ENCODE results near the gene SAMD4A. TPM values are rescaled to one million over a fixed set of nuclear protein-coding genes. Genes with fewer than 3 reads are reported as not detected.

The SAMD4A gene
- total RNA-seq (2021) (18.3 and 20.7 TPM in 2 replicates), Bru-seq, nascent RNA (percentile 82 among the genes with signal in this experiment), BruChase-seq, experiment 1, labeled RNA remaining after a 2-hour chase (percentile 98 among the genes with signal in this experiment), BruChase-seq, experiment 2, labeled RNA remaining after a 6-hour chase (percentile 89 among the genes with signal in this experiment)
- long read RNA-seq, partial matches to known transcripts, result 0 of 4 reads
- long read RNA-seq, other reads (novel, unspliced or antisense), result 4 of 4 reads

- Histone ChIP-seq H3K4me2 (peak within 1 kb of the TSS; percentile 84), H3K27me3 (ENCODE audit: insufficient read depth, low read depth) (no peaks in the 10 kb centered on the region), H3K27ac (peak within 1 kb of the TSS; percentile 71), H2AFZ (peak within 1 kb of the TSS; percentile 86), H4K20me1 (ENCODE audit: insufficient read depth) (no peaks in the 10 kb centered on the region; the same call in 1 of the 2 replicates), H3K79me2 (ENCODE audit: low read depth) (peaks cover 30% of the 10 kb centered on the region), H3F3A (ENCODE audit: insufficient read depth, low read depth) (peaks cover 31% of the 10 kb centered on the region), H3K4me3 (peak within 1 kb of the TSS; percentile 78), H3K9me2 (ENCODE audit: insufficient read depth) (no peaks in the 10 kb centered on the region), H3K36me3 (ENCODE audit: low read depth) (peaks cover 5% of the 10 kb centered on the region), H3K4me1 (replicated peaks; ENCODE audit: insufficient read depth) (peaks cover 39% of the 10 kb centered on the region), H3K9me3 (ENCODE audit: insufficient read depth, low read depth) (no peaks in the 10 kb centered on the region)
- TF ChIP-seq EZH2 (IDR thresholded peaks at IDR 0.05; ENCODE audit: low read depth), result no peak
- TF ChIP-seq, protein P1, sequence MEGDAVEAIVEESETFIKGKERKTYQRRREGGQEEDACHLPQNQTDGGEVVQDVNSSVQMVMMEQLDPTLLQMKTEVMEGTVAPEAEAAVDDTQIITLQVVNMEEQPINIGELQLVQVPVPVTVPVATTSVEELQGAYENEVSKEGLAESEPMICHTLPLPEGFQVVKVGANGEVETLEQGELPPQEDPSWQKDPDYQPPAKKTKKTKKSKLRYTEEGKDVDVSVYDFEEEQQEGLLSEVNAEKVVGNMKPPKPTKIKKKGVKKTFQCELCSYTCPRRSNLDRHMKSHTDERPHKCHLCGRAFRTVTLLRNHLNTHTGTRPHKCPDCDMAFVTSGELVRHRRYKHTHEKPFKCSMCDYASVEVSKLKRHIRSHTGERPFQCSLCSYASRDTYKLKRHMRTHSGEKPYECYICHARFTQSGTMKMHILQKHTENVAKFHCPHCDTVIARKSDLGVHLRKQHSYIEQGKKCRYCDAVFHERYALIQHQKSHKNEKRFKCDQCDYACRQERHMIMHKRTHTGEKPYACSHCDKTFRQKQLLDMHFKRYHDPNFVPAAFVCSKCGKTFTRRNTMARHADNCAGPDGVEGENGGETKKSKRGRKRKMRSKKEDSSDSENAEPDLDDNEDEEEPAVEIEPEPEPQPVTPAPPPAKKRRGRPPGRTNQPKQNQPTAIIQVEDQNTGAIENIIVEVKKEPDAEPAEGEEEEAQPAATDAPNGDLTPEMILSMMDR (conservative IDR thresholded peaks at IDR 0.05), result peak; percentile 29; the same call in 1 of the 2 replicates
- ChIA-PET POLR2A (ENCODE audit: unreplicated experiment) (interaction anchor here (0.6 to 1.2 kb wide), 13 partner anchors 25 to 1020 kb away, joined by 3 to 17 read pairs (median 5); no protein-coding TSS in a partner anchor), CTCF (interaction anchor here (0.6 to 2.0 kb wide), 9 partner anchors 44 to 1027 kb away, joined by 3 to 14 read pairs (median 4); partner anchors contain the start of gene CGRRF1)
- DNase-seq, result peak; percentile 74 to 81
- intact Hi-C loops (cut with micrococcal nuclease; ENCODE audit: unreplicated experiment), result loop anchor here (1.0 to 5.0 kb wide), 2 partner anchors 327 to 861 kb away; no protein-coding TSS in a partner anchor
- TSS peak; percentile 40 for BruUV-seq (replicated peaks)
These were observed at the start of gene SAMD4A for GRCh38 chr14:54566410-54567223. SAMD4A (plus strand) TSS chr14:54567128; CDS start chr14:54567917, 789 bp downstream.

DNA sequence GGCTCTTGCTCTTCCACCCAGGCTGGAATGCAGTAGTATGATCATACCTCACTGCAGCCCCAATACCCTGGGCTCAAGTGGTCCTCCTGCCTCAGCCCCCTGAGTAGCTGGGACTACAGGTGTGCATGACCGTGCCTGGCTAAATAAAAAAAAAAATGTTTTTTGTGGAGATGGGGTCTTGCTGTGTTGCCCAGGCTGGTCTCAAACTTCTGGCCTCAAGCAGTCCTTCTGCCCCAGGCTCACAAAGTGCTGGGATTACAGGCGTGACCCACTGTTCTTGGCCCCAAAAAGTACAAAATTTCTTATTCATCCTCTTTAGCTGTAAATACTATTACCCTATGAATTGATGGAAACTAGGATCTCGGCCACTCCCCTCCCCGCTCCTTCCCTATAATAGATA is 42.5 kb upstream of the SAMD4A start:
- H3K27ac ChIP-seq, result no peak overlapping the region
- H3F3A ChIP-seq (ENCODE audit: insufficient read depth, low read depth), result no peaks in the 10 kb centered on the region
- H3K36me3 ChIP-seq (ENCODE audit: low read depth), result no peaks in the 10 kb centered on the region
- no peaks in the 10 kb centered on the region for H3K27me3 ChIP-seq (ENCODE audit: insufficient read depth, low read depth)
- H3K9me2 ChIP-seq (ENCODE audit: insufficient read depth), result no peaks in the 10 kb centered on the region
- no peaks in the 10 kb centered on the region for H3K79me2 ChIP-seq (ENCODE audit: low read depth)
- intact Hi-C loops (cut with micrococcal nuclease; ENCODE audit: unreplicated experiment), result no loop called here
- DNase-seq, result no peak
- H4K20me1 ChIP-seq (ENCODE audit: insufficient read depth), result no peaks in the 10 kb centered on the region
- H2AFZ ChIP-seq, result no peak overlapping the region
- no peak overlapping the region for H3K4me3 ChIP-seq
- POLR2A ChIA-PET (ENCODE audit: unreplicated experiment), result no interaction called here
- no peaks in the 10 kb centered on the region for H3K9me3 ChIP-seq (ENCODE audit: insufficient read depth, low read depth)
- CTCF ChIA-PET, result no interaction called here
- H3K4me2 ChIP-seq, result no peak overlapping the region
- no TSS peak for BruUV-seq (replicated peaks)
- no peaks in the 10 kb centered on the region for H3K4me1 ChIP-seq (replicated peaks; ENCODE audit: insufficient read depth)
- TF ChIP-seq, protein P1 (conservative IDR thresholded peaks at IDR 0.05), result no peak
- TF ChIP-seq EZH2 (IDR thresholded peaks at IDR 0.05; ENCODE audit: low read depth), result no peak

- no peaks in the 10 kb centered on the region for H3K9me3 ChIP-seq (ENCODE audit: insufficient read depth, low read depth)
- H3K9me2 ChIP-seq (ENCODE audit: insufficient read depth), result no peaks in the 10 kb centered on the region
- no peaks in the 10 kb centered on the region for H3F3A ChIP-seq (ENCODE audit: insufficient read depth, low read depth)
- no peak for DNase-seq
- H3K27ac ChIP-seq, result no peak overlapping the region
- H4K20me1 ChIP-seq (ENCODE audit: insufficient read depth), result no peaks in the 10 kb centered on the region
- no peak overlapping the region for H3K4me2 ChIP-seq
- no peak for TF ChIP-seq EZH2 (IDR thresholded peaks at IDR 0.05; ENCODE audit: low read depth)
- TF ChIP-seq, protein P1 (conservative IDR thresholded peaks at IDR 0.05), result no peak
- H3K4me3 ChIP-seq, result no peak overlapping the region
- BruUV-seq (replicated peaks), result no TSS peak
- no peaks in the 10 kb centered on the region; the same call in 1 of the 2 replicates for H3K36me3 ChIP-seq (ENCODE audit: low read depth)
- intact Hi-C loops (cut with micrococcal nuclease; ENCODE audit: unreplicated experiment), result no loop called here
- no peak overlapping the region for H2AFZ ChIP-seq
- no peaks in the 10 kb centered on the region for H3K27me3 ChIP-seq (ENCODE audit: insufficient read depth, low read depth)
- H3K4me1 ChIP-seq (replicated peaks; ENCODE audit: insufficient read depth), result no peaks in the 10 kb centered on the region
- ChIA-PET POLR2A (ENCODE audit: unreplicated experiment) (no interaction called here), CTCF (no interaction called here)
- H3K79me2 ChIP-seq (ENCODE audit: low read depth), result no peaks in the 10 kb centered on the region
These were observed 38.0 kb upstream of the SAMD4A start for GRCh38 chr14:54528973-54529372.

All from PC-9 (cell line).